Ammon's horn (tissue), 1 donor: Measurements from ENCODE around the gene ANKRD16.
A peak's percentile ranks its signal among the peaks of the same experiment; 100 is the strongest.
"Not testable (repeated sequence)": the region's sequence is repeated elsewhere in the genome, so short reads cannot be mapped to it uniquely, and the experiment has no call there.

Source experiments
- DNase-seq: peaks from one replicate; pipeline ENCODE4 v3.0.0-alpha.2; 2016; ENCODE audit warnings: low spot score

Gene ANKRD16

GRCh38 chr10:5876181-5876768, 13.4 kb downstream of the ANKRD16 start:
- peak; percentile 54 for DNase-seq

- peak; percentile 81 for DNase-seq
Observed at GRCh38 chr10:5873515-5873995, 16.1 kb downstream of the ANKRD16 start.

- no peak for DNase-seq
Observed at GRCh38 chr10:5871596-5871995, 18.1 kb downstream of the ANKRD16 start.

GRCh38 chr10:5869156-5869555, 20.5 kb downstream of the ANKRD16 start:
- DNase-seq, result no peak

DNA sequence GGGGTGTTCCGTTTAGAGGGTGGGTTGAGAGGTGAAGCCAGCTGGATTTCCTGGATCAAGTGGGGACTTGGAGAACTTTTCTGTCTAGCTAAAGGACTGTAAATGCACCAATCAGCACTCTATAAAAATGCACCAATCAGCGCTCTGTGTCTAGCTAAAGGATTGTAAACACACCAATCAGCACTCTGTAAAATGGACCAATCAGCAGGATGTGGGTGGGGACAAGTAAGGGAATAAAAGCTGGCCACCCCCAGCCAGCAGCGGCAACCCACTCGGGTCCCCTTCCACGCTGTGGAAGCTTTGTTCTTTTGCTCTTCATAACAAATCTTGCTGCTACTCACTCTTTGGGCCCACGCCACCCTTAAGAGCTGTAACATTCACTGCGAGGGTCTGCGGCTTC, 21.3 kb downstream of the ANKRD16 start:
- not testable (repeated sequence) for DNase-seq

DNA sequence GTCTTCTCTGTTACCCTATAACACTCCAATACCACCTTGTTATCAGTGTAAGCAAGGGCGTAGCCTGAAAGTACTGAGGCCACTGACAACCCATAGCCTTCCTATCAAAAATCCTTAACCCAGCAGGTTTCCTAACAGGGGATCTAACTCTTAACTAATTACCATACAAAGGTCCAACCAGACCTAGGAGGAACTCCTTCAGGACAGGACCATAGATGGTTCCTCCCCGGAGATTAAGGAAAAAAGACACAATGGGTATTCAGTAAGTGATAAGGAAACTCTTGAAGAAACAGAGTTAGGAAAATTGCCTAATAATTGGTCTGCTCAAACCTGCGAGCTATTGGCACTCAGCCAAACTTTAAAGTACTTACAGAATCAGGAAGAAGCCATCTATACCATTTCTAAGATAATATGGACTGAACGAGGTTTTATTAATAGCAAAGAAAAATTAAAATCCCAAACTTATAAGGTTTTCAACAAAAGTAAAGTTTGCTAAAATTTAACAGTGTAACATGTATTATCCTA, 22.5 kb downstream of the ANKRD16 start:
- DNase-seq, result not testable (repeated sequence)

DNA sequence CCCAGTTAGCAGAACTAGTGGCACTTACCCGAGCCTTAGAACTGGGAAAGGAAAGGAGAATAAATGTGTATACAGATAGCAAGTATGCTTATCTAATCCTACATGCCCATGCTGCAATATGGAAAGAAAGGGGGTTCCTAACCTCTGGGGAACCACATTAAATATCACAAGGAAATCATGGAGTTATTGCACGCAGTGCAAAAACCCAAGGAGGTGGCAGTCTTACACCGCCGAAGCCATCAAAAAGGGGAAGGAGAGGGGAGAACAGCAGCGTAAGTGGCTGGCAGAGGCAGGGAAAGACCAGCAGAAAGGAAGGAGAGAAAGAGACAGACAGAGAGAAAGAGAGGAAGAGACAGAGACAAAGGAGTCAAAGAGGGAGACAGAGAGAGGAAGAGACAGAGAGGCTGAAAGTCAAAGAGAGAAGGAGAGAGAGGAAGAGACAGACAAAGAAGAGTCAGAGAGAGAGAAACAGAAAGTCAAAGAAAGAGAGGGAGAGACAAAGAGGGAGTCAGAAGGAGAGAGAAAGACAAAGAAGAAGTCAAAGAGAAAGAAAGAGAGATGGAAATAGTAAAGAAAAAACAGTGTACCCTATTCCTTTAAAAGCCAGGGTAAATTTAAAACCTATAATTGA, 23.1 kb downstream of the ANKRD16 start:
- not testable (repeated sequence) for DNase-seq

GRCh38 chr10:5862981-5863685, 26.6 kb downstream of the ANKRD16 start:
- DNase-seq, result not testable (repeated sequence)

DNA sequence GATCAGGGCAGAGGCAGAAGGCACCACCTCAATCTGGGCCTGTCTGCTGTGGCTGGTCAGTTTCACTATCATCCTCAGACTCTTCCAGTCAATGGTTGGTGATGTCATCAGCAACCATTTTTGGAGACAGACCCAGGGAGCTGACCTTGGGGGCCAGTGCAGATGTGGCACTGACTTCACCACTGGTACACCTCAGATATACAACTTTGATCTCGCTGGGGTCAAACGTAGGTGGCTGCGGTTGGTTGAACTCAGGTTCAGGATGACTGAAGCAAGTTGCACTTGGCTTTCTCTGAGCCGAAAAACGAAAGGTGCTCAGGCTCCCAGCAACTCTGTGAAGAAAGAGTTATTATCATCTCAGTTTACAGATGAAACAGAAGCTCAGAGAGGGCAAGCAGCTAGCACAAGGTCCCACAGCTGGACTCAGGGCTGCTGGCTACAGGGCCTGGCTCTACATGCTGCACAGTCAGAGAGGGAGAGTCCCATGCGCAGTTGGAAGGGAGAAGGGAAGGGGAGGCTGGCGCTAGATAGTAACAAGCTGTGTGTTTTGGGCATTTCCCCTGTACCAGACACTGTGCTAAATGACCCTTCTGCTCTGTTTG, 27.2 kb downstream of the ANKRD16 start:
- DNase-seq, result no peak

GRCh38 chr10:5860066-5860465, 29.6 kb downstream of the ANKRD16 start:
- DNase-seq, result peak; percentile 63

DNA sequence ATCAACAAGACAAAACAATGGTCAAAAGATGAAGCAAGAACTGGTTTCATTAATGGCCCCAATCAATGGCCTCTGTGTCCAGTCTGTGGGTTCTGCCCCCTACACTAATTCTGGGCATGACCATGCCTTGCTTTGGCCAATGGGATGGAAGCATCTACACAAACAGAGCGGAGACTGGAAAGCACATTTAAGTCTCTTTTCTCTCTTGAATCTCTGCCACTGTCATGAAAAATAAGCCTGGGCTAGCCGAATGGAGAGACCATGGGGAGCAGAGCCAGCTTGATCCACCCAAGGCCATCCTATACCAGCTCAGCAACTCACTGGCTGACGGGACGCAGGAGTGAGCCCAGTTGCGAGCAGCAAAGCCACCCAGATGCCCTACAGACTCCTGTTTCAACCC, 30.9 kb downstream of the ANKRD16 start:
- peak; percentile 91 for DNase-seq

DNA sequence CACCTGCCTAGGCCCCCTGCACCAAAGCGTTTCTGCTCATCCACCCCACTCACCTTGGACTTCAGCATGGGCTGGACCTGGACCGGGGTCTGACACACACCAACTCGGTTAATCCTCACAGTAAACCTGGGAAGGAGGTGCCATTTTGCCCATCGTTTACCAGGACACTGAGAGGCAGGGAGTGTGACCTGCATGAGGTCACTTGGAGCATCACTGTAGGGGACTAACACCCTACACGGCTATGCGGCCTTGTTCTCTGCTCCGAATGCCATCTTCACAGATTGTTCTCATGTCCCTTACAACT, 33.0 kb downstream of the ANKRD16 start:
- no peak for DNase-seq

DNA sequence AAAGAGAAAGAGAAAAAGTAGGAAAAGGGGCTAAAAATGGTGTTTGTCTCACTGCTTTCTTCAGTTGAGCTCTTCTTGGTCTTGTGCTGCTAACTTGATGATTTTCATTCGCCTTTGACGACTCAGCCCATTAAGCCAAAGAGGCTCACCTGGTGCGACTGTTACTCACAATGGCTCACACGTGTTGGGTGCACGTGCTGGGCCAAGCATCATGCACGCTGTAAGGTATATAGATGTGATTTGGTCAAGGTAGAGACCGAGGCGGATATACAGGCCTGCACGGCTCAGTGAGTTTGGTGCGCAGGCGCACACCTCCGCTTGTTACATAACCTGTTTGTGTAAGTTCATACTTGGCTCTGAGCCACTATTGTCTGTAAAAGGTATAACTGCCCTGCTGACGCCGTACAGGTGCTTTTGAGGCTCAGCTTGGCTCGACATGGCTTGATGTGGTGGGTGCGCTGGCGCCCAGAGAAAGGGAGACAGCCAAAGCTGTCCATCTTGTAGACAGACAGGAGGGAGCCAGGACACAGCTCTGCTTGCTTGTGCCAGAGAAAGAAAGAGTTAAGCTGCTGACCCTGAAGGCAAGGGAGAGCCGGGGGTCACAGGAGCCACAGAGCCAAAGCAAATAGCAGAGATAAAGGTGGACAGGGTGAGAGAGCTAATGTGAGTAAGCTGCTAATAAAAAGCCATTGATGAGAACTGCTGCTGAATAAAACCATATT, 33.6 kb downstream of the ANKRD16 start:
- no peak for DNase-seq

DNA sequence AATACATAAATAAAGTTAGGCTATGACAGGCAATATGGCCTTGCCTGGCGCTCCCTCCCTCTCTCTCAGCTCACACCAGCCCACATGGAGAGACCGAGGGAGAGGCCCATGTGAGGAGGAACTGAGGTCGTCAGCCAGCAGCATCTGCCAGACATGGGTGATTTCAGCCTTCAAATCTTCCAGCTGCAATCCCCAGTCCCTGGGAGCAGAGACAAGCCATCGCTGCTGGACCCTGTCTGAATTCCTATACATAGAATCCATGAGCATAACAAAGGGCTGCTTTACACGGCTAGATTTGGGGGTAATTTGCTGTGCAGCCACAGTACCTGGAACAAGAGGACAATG, 35.6 kb downstream of the ANKRD16 start:
- DNase-seq, result no peak

DNA sequence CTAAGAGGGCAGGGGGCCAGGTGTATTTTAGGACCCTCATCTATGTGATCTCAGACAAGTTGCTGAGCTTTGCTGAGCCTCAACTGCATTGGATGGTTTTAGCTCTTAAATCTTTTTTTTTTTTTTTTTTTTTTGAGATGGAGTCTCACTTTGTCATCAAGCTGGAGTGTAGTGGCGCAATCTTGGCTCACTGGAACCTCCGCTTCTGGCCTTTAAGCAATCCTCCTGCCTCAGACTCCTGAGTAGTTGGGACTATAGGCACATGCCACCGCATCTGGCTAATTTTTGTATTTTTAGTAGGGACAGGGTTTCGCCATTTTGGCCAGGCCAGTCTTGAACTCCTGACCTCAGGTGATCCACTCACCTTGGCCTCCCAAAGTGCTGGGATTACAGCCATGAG, 43.0 kb downstream of the ANKRD16 start:
- DNase-seq, result not testable (repeated sequence)

DNA sequence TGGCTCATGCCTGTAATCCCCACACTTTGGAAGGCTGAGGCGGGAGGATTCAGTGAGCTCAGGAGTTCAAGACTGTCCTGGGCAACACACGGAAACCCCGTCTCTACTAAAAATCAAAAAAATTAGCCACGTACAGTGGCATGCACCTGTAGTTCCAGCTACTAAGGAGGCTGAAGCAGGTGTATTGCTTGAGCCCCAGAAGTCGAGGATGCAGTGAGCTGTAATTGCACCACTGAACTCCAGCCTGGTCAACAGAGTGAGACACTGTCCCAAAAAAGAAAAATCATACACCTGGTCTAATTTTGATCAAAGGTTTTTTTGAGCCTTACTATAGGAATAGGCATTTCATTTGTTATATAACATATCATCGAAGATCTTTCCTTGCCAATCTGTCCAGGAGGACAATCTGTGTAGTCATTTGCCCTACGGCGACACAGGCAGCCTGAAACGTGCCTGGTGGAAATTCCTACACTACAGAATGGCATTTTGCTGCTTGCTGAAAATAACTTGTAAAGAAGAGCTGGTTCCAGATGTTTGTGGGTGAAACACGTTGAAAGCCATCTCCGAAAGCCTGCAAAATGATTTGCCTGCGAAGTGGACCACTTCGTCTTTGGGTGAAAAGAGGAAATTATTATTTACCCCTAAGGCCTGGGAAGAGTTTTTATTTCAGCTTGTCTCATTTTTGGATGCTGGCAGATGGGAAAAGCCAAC, 45.2 kb downstream of the ANKRD16 start:
- no peak for DNase-seq

DNA sequence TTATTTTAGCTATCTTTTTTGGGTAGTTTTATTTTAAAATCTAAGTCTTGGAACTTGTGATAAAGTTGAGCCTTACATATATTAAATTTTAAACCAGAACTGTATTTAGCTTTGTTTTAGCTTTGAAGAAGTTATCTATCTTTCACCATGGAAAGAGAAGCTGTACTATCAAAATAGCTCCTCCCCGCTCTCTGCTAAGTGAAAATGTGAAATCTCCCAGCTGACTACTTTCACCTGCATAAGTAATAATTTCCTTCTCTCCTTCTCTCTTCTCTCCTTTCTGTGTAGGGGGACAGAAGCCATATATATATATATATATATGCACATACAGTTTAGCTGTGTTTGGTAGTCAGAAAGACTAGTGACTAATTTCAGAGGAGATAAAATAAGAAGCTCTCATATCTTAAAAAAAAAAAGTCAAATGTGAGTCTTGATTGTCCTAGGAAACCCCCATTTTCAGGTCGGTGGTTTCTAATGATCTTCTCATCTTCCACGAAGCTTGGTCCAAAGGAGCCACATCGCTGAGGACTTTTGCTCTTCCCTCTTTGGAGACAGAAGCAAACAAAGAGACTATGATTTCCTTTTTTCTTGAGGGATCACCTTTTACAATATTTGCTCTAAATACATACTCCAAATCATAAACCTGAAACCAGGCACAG, 45.9 kb downstream of the ANKRD16 start:
- DNase-seq, result no peak

GRCh38 chr10:5841965-5842364, 47.7 kb downstream of the ANKRD16 start:
- no peak for DNase-seq

DNA sequence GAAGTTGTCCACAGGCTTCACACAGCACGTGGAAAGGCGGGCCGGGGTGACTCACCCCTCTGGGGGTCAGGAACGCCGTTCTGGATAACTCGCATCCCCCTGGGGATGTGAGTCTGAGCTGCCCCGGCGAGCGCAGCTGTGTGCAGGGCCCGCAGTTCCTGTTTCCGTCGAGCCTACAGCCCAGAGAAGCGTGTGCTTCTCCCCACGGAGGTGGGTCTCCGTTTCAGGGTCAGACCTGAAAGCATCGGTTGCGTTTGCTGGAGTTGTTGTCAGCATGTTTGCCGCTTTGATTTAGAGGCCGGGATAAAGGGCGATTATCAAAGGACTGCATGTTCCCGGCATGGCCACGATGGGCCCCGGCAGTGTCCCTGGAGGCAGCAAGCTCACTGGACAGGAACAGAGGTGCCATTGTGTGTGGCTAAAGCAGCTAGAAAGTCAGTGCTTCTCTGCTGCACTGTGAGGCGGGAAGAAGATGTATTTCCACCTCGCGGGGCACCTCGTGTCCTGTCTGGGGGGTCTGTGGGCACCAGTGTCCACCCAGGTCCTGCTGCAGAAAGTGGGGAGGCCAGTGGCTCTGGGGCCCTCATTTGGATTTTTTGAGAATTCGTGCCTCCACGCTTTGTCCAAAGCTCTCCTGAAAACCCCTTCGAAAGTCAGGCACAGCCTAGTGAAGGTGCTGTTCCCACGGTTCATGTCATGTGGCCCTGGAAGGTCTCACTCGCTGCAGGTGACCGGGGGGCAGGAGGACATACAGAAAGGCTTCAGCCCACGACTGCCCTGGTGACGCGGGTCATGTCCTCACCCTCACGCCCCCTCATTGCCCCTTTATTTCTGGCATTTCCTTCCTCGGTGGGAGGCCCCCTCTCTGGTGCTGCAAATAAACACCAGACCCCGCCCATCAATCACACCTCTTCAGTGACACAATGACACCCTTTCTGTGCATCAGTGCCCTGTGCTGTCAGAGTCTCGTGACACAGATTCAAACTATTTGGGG, 49.1 kb downstream of the ANKRD16 start:
- peak; percentile 86 for DNase-seq

- DNase-seq, result not testable (repeated sequence)
Observed at GRCh38 chr10:5836181-5836580, 53.5 kb downstream of the ANKRD16 start.
